ENCODE results near the gene LRRC4B.

LRRC4B gene

GRCh38 chr19:50573741-50574461 is 5.7 kb upstream of the LRRC4B start:
- DNase-seq (ENCODE audit: extremely low read depth in 1 of 2, low read depth in 1 of 2), result no peak

GRCh38 chr19:50570997-50571396 is 2.8 kb upstream of the LRRC4B start:
- no peak for DNase-seq (ENCODE audit: extremely low read depth in 1 of 2, low read depth in 1 of 2)

- DNase-seq (ENCODE audit: extremely low read depth in 1 of 2, low read depth in 1 of 2), result no peak
These were observed 1.8 kb upstream of the LRRC4B start for GRCh38 chr19:50569938-50570540.

- no peak for DNase-seq (ENCODE audit: extremely low read depth in 1 of 2, low read depth in 1 of 2)
These were observed 778 bp upstream of the LRRC4B start for GRCh38 chr19:50568728-50569698.

- no peak for DNase-seq (ENCODE audit: extremely low read depth in 1 of 2, low read depth in 1 of 2)
These were observed 988 bp downstream of the LRRC4B start for GRCh38 chr19:50567052-50567841.

GRCh38 chr19:50565984-50566903 is 2.0 kb downstream of the LRRC4B start:
- DNase-seq (ENCODE audit: extremely low read depth in 1 of 2, low read depth in 1 of 2), result no peak

- DNase-seq (ENCODE audit: extremely low read depth in 1 of 2, low read depth in 1 of 2), result no peak
These were observed 3.8 kb downstream of the LRRC4B start for GRCh38 chr19:50564229-50565105.

GRCh38 chr19:50563597-50563996 is 4.6 kb downstream of the LRRC4B start:
- no peak for DNase-seq (ENCODE audit: extremely low read depth in 1 of 2, low read depth in 1 of 2)

GRCh38 chr19:50562996-50563395 is 5.2 kb downstream of the LRRC4B start:
- DNase-seq (ENCODE audit: extremely low read depth in 1 of 2, low read depth in 1 of 2), result no peak

GRCh38 chr19:50562329-50562728 is 5.9 kb downstream of the LRRC4B start:
- DNase-seq (ENCODE audit: extremely low read depth in 1 of 2, low read depth in 1 of 2), result no peak

- no peak for DNase-seq (ENCODE audit: extremely low read depth in 1 of 2, low read depth in 1 of 2)
These were observed 8.6 kb downstream of the LRRC4B start for GRCh38 chr19:50559636-50560035.

- no peak for DNase-seq (ENCODE audit: extremely low read depth in 1 of 2, low read depth in 1 of 2)
These were observed 9.8 kb downstream of the LRRC4B start for GRCh38 chr19:50558449-50558848.

GRCh38 chr19:50558039-50558438 is 10.2 kb downstream of the LRRC4B start:
- DNase-seq (ENCODE audit: extremely low read depth in 1 of 2, low read depth in 1 of 2), result no peak

GRCh38 chr19:50557009-50557613 is 11.1 kb downstream of the LRRC4B start:
- no peak for DNase-seq (ENCODE audit: extremely low read depth in 1 of 2, low read depth in 1 of 2)

- peak; percentile 48 to 74 for DNase-seq (ENCODE audit: extremely low read depth in 1 of 2, low read depth in 1 of 2)
These were observed 11.8 kb downstream of the LRRC4B start for GRCh38 chr19:50556282-50557008.

GRCh38 chr19:50555450-50556281 is 12.6 kb downstream of the LRRC4B start:
- DNase-seq (ENCODE audit: extremely low read depth in 1 of 2, low read depth in 1 of 2), result no peak

GRCh38 chr19:50555033-50555432 is 13.2 kb downstream of the LRRC4B start:
- DNase-seq (ENCODE audit: extremely low read depth in 1 of 2, low read depth in 1 of 2), result no peak
